ENCODE measurements around the gene MYO3B.

MYO3B gene

GRCh38 chr2:170306293-170306873, 128.4 kb downstream of the MYO3B start:
- Histone ChIP-seq H3K4me3 (ENCODE audit: low read depth, low read length) (no peak overlapping the region), H3K4me1 (ENCODE audit: control insufficient read depth, insufficient read depth, low read length) (peaks cover 4% of the 10 kb centered on the region; the same call in 1 of the 2 replicates), H3K36me3 (ENCODE audit: control insufficient read depth in 2 of 2, insufficient read depth in 1 of 2, low read length in 2 of 2) (no peaks in the 10 kb centered on the region), H3K27ac (ENCODE audit: extremely low read depth, low read depth, low read length) (no peak overlapping the region), H3K9me3 (ENCODE audit: control insufficient read depth, insufficient read depth, low read depth, low read length) (no peaks in the 10 kb centered on the region)
- TF ChIP-seq, protein P1, sequence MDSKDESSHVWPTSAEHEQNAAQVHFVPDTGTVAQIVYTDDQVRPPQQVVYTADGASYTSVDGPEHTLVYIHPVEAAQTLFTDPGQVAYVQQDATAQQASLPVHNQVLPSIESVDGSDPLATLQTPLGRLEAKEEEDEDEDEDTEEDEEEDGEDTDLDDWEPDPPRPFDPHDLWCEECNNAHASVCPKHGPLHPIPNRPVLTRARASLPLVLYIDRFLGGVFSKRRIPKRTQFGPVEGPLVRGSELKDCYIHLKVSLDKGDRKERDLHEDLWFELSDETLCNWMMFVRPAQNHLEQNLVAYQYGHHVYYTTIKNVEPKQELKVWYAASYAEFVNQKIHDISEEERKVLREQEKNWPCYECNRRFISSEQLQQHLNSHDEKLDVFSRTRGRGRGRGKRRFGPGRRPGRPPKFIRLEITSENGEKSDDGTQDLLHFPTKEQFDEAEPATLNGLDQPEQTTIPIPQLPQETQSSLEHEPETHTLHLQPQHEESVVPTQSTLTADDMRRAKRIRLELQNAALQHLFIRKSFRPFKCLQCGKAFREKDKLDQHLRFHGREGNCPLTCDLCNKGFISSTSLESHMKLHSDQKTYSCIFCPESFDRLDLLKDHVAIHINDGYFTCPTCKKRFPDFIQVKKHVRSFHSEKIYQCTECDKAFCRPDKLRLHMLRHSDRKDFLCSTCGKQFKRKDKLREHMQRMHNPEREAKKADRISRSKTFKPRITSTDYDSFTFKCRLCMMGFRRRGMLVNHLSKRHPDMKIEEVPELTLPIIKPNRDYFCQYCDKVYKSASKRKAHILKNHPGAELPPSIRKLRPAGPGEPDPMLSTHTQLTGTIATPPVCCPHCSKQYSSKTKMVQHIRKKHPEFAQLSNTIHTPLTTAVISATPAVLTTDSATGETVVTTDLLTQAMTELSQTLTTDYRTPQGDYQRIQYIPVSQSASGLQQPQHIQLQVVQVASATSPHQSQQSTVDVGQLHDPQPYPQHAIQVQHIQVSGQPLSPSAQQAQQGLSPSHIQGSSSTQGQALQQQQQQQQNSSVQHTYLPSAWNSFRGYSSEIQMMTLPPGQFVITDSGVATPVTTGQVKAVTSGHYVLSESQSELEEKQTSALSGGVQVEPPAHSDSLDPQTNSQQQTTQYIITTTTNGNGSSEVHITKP (tag by site-specific recombination; IDR thresholded peaks at IDR 0.05), result no peak
- ChIA-PET POLR2A (no interaction called here), CTCF (interaction anchor here (1.9 kb wide), 1 partner anchor 18 kb away, joined by 5 read pairs; no protein-coding TSS in a partner anchor)

- peaks cover 10% of the 10 kb centered on the region; the same call in 1 of the 2 replicates for H3K4me1 ChIP-seq (ENCODE audit: control insufficient read depth, insufficient read depth, low read length)
- no peaks in the 10 kb centered on the region for H3K9me3 ChIP-seq (ENCODE audit: control insufficient read depth, insufficient read depth, low read depth, low read length)
- no peaks in the 10 kb centered on the region for H3K36me3 ChIP-seq (ENCODE audit: control insufficient read depth in 2 of 2, insufficient read depth in 1 of 2, low read length in 2 of 2)
- ChIA-PET POLR2A (no interaction called here), CTCF (interaction anchor here (1.9 kb wide), 1 partner anchor 17 kb away, joined by 5 read pairs; no protein-coding TSS in a partner anchor)
- H3K4me3 ChIP-seq (ENCODE audit: low read depth, low read length), result no peak overlapping the region
- no peak for TF ChIP-seq TRIM28 (IDR thresholded peaks at IDR 0.05; ENCODE audit: borderline replicate concordance, low read length)
- no peak for TF ChIP-seq ZBTB10 (tag by site-specific recombination; IDR thresholded peaks at IDR 0.05)
- H3K27ac ChIP-seq (ENCODE audit: extremely low read depth, low read depth, low read length), result no peak overlapping the region
Measured at GRCh38 chr2:170307052-170307451, 129.1 kb downstream of the MYO3B start.

GRCh38 chr2:170307555-170308351, 129.8 kb downstream of the MYO3B start:
- H3K27ac ChIP-seq (ENCODE audit: extremely low read depth, low read depth, low read length), result no peak overlapping the region
- TF ChIP-seq ZNF513 (tag by site-specific recombination; IDR thresholded peaks at IDR 0.05) (no peak), ZNF664 (tag by site-specific recombination; IDR thresholded peaks at IDR 0.05) (peak; percentile 32; the same call in 1 of the 2 replicates)
- no peaks in the 10 kb centered on the region for H3K9me3 ChIP-seq (ENCODE audit: control insufficient read depth, insufficient read depth, low read depth, low read length)
- POLR2A ChIA-PET, result no interaction called here
- H3K4me3 ChIP-seq (ENCODE audit: low read depth, low read length), result no peak overlapping the region
- CTCF ChIA-PET, result no interaction called here
- no peaks in the 10 kb centered on the region for H3K36me3 ChIP-seq (ENCODE audit: control insufficient read depth in 2 of 2, insufficient read depth in 1 of 2, low read length in 2 of 2)
- peaks cover 15% of the 10 kb centered on the region for H3K4me1 ChIP-seq (ENCODE audit: control insufficient read depth, insufficient read depth, low read length)

GRCh38 chr2:170310876-170311502, 133.0 kb downstream of the MYO3B start:
- Histone ChIP-seq H3K9me3 (ENCODE audit: control insufficient read depth, insufficient read depth, low read depth, low read length) (no peaks in the 10 kb centered on the region), H3K4me1 (ENCODE audit: control insufficient read depth, insufficient read depth, low read length) (peaks cover 22% of the 10 kb centered on the region), H3K27ac (ENCODE audit: extremely low read depth, low read depth, low read length) (no peak overlapping the region), H3K4me3 (ENCODE audit: low read depth, low read length) (no peak overlapping the region), H3K36me3 (ENCODE audit: control insufficient read depth in 2 of 2, insufficient read depth in 1 of 2, low read length in 2 of 2) (no peaks in the 10 kb centered on the region)
- ChIA-PET CTCF (no interaction called here), POLR2A (no interaction called here)
- 0 out of 2 replicates have a peak, but pooled peaks have one; percentile 32 for TF ChIP-seq SP7 (tag by site-specific recombination; IDR thresholded peaks at IDR 0.05)
- no peak for TF ChIP-seq ZFHX2 (tag by site-specific recombination; conservative IDR thresholded peaks at IDR 0.05)
- 0 out of 2 replicates have a peak, but pooled peaks have one; percentile 29 for TF ChIP-seq ZNF843 (tag by site-specific recombination; IDR thresholded peaks at IDR 0.05)
- TF ChIP-seq ZNF211 (tag by site-specific recombination; IDR thresholded peaks at IDR 0.05; ENCODE audit: low read depth), result no peak
- no peak for TF ChIP-seq ZNF707 (tag by site-specific recombination; IDR thresholded peaks at IDR 0.05)
- TF ChIP-seq PRDM1 (tag by site-specific recombination; IDR thresholded peaks at IDR 0.05), result peak; percentile 21; the same call in 1 of the 2 replicates
- TF ChIP-seq, protein P2, sequence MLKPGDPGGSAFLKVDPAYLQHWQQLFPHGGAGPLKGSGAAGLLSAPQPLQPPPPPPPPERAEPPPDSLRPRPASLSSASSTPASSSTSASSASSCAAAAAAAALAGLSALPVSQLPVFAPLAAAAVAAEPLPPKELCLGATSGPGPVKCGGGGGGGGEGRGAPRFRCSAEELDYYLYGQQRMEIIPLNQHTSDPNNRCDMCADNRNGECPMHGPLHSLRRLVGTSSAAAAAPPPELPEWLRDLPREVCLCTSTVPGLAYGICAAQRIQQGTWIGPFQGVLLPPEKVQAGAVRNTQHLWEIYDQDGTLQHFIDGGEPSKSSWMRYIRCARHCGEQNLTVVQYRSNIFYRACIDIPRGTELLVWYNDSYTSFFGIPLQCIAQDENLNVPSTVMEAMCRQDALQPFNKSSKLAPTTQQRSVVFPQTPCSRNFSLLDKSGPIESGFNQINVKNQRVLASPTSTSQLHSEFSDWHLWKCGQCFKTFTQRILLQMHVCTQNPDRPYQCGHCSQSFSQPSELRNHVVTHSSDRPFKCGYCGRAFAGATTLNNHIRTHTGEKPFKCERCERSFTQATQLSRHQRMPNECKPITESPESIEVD (tag by site-specific recombination; IDR thresholded peaks at IDR 0.05), result peak; percentile 78
- peak; percentile 47; the same call in 1 of the 2 replicates for TF ChIP-seq OSR2 (tag by site-specific recombination; IDR thresholded peaks at IDR 0.05)
- no peak for TF ChIP-seq ZNF560 (tag by site-specific recombination; IDR thresholded peaks at IDR 0.05; ENCODE audit: borderline replicate concordance)
- TF ChIP-seq GFI1B (tag by site-specific recombination; IDR thresholded peaks at IDR 0.05), result 0 out of 2 replicates have a peak, but pooled peaks have one; percentile 44

All from HEK293 (cell line).